GM23338 (cell line): ENCODE measurements around the gene NOTCH3. TPM values are rescaled to one million over a fixed set of nuclear protein-coding genes. Genes with fewer than 3 reads are reported as not detected.

Source experiments
- ATAC-seq: fragments of 200-7000 bp; cut with Tn5 transposase; 3 replicates; pipeline ENCODE4 v1.9.1; 2020
- DNase-seq: peaks from one replicate; pipeline ENCODE4 v3.0.0-alpha.2; 2015; ENCODE audit warnings: low spot score
- H2AFZ ChIP-seq: fragments of 200-600 bp; sonication (generic); 2 replicates; pipeline ENCODE4 v1.8.0; 2016; ENCODE audit warnings: antibody characterized with exemption, mild to moderate bottlenecking, moderate library complexity
- H3F3A ChIP-seq: fragments of 200-600 bp; sonication (generic); replicated peaks from 2 replicates; pipeline ENCODE4 v1.8.0; 2017; ENCODE audit warnings: antibody characterized with exemption, mixed run types, low read depth
- H3K27ac ChIP-seq: fragments of 200-600 bp; sonication (generic); 2 replicates; pipeline ENCODE4 v1.6.1; 2016; ENCODE audit warnings: low read depth
- H3K27me3 ChIP-seq: fragments of 200-600 bp; sonication (generic); 2 replicates; pipeline ENCODE4 v1.8.0; 2016; ENCODE audit warnings: mild to moderate bottlenecking, mixed run types, moderate library complexity; ENCODE audit not compliant: insufficient read depth
- H3K36me3 ChIP-seq: fragments of 200-600 bp; sonication (generic); 2 replicates; pipeline ENCODE4 v1.8.0; 2016; ENCODE audit warnings: mild to moderate bottlenecking; ENCODE audit not compliant: insufficient read depth
- H3K4me1 ChIP-seq: fragments of 200-600 bp; sonication (generic); 2 replicates; pipeline ENCODE4 v1.8.0; 2016; ENCODE audit warnings: mild to moderate bottlenecking, moderate library complexity; ENCODE audit not compliant: insufficient read depth
- H3K4me2 ChIP-seq: fragments of 200-600 bp; sonication (generic); 2 replicates; pipeline ENCODE4 v1.7.1; 2017; ENCODE audit warnings: mixed run types
- H3K4me3 ChIP-seq: fragments of 200-600 bp; sonication (generic); 2 replicates; pipeline ENCODE4 v1.6.1; 2016; ENCODE audit warnings: mixed run types
- H3K79me2 ChIP-seq: fragments of 200-600 bp; sonication (generic); replicated peaks from 2 replicates; pipeline ENCODE4 v1.8.0; 2017; ENCODE audit warnings: mild to moderate bottlenecking; ENCODE audit not compliant: insufficient read depth
- H3K9me2 ChIP-seq: fragments of 200-600 bp; sonication (generic); 2 replicates; pipeline ENCODE4 v1.8.0; 2017; ENCODE audit not compliant: insufficient read depth
- H4K20me1 ChIP-seq: fragments of 200-600 bp; sonication (generic); replicated peaks from 2 replicates; pipeline ENCODE4 v1.8.0; 2017; ENCODE audit warnings: mild to moderate bottlenecking; ENCODE audit not compliant: insufficient read depth
- H3K27ac Mint-ChIP-seq: 2 replicates; pipeline ENCODE4 v1.8.0; 2020; ENCODE audit warnings: inconsistent platforms, mild to moderate bottlenecking, moderate library complexity, mixed read lengths
- H3K27me3 Mint-ChIP-seq: 3 replicates; pipeline ENCODE4 v1.8.0; 2022; ENCODE audit warnings: low read depth, mild to moderate bottlenecking, moderate library complexity, mixed read lengths, inconsistent platforms; ENCODE audit not compliant: insufficient read depth, poor library complexity
- H3K36me3 Mint-ChIP-seq: 3 replicates; pipeline ENCODE4 v1.8.0; 2021; ENCODE audit warnings: low read depth, mild to moderate bottlenecking, inconsistent platforms, moderate library complexity, mixed read lengths
- H3K4me1 Mint-ChIP-seq: 3 replicates; pipeline ENCODE4 v1.8.0; 2020; ENCODE audit warnings: mild to moderate bottlenecking, inconsistent platforms, mixed read lengths
- H3K4me3 Mint-ChIP-seq: 3 replicates; pipeline ENCODE4 v1.8.0; 2021; ENCODE audit warnings: moderate library complexity, mild to moderate bottlenecking, inconsistent platforms, mixed read lengths
- H3K9me3 Mint-ChIP-seq: 3 replicates; pipeline ENCODE4 v1.8.0; 2020; ENCODE audit warnings: moderate library complexity, mild to moderate bottlenecking, inconsistent platforms, mixed read lengths
- EZH2 ChIP-seq: fragments of 200-600 bp; sonication (generic); IDR thresholded peaks from one replicate; pipeline ENCODE4 v1.8.0; 2017; ENCODE audit warnings: antibody characterized with exemption, mild to moderate bottlenecking, low read depth; ENCODE audit not compliant: unreplicated experiment
- EZH2phosphoT487 ChIP-seq: fragments of 200-600 bp; sonication (generic); IDR thresholded peaks from one replicate; pipeline ENCODE4 v1.8.1; 2018; ENCODE audit warnings: antibody characterized with exemption; ENCODE audit not compliant: unreplicated experiment
- NANOG ChIP-seq: IDR thresholded peaks from 2 replicates; pipeline ENCODE4 v1.6.1; 2016; ENCODE audit warnings: antibody characterized with exemption, borderline replicate concordance
- polyA plus RNA-seq: library from polyadenylated mRNA; unstranded; fragments of >200 nt; fragmentation: Nextera tagmentation; extraction: Ambion mirVana; gene quantifications from 2 replicates; pipeline ENCODE4 v1.2.1, GENCODE V29; 2016
- total RNA-seq: library from RNA; depleted of rRNA; stranded (reverse); fragments of >200 nt; shearing (Covaris generic); gene quantifications from 2 replicates; pipeline ENCODE4 v1.2.3, GENCODE V29; 2014
- TF ChIP-seq, protein P1 (sequence below): fragments of 250-450 bp; sonication (Bioruptor Pico); IDR thresholded peaks from 2 replicates; pipeline ENCODE4 v1.5.0; 2020; ENCODE audit warnings: mild to moderate bottlenecking, moderate library complexity
- TF ChIP-seq, protein P2 (sequence below): IDR thresholded peaks from one replicate; pipeline ENCODE4 v1.6.1; 2018; ENCODE audit warnings: antibody characterized with exemption; ENCODE audit not compliant: unreplicated experiment

NOTCH3 gene
- total and polyA plus RNA-seq, 2 experiments from 2014 or later, result 24.3 to 172 TPM

DNA sequence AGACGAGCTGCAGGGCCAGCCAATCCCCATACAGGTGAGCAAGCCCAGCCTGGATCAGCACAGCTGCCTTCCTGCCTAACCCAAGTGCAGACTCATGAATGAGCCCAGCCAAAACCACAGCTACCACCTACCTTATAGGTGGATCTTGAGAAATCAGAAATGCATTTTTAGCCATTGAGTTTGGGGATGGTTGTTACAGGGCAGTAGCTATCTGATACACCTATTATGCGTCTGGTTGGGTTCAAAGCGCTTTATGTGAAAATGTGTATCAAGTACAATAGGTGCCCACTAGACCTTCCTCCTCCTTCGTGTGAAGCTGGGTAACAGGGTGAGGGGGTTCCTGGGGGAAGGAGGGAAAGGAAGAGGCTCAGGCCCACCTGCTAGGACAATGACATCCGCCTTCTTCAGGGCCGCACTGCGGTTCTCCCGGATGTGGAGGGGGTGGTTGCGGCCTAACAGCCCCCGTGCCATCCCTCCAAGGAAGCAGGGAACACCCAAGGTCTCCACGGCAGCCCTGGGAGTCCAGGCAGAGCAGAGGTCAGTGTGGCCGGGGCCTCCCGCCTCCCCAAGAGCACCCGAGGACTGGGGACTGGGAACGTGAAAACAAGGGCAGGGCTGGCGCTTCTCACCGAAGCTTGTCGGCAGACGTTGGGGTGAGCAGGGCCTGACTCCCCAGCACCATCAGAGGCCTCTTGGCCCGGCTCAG is 81.9 kb downstream of the NOTCH3 start:
- Mint-ChIP-seq H3K27me3 (peaks cover 15% of the 10 kb centered on the region), H3K27ac (no peak overlapping the region), H3K36me3 (peaks cover 75% of the 10 kb centered on the region), H3K4me1 (peaks cover under 1% of the 10 kb centered on the region; the same call in 1 of the 3 replicates), H3K9me3 (no peaks in the 10 kb centered on the region; the same call in 2 of the 3 replicates), H3K4me3 (no peak overlapping the region)
- Histone ChIP-seq H3K79me2 (peaks cover 5% of the 10 kb centered on the region), H3K4me2 (no peak overlapping the region), H3K4me3 (no peak overlapping the region), H2AFZ (no peak overlapping the region), H3F3A (peaks cover 3% of the 10 kb centered on the region; the same call in 1 of the 2 replicates), H3K4me1 (no peaks in the 10 kb centered on the region), H3K27ac (no peak overlapping the region), H3K9me2 (no peaks in the 10 kb centered on the region), H3K27me3 (no peaks in the 10 kb centered on the region), H3K36me3 (peaks cover 15% of the 10 kb centered on the region), H4K20me1 (no peaks in the 10 kb centered on the region)
- TF ChIP-seq NANOG, result no peak
- TF ChIP-seq, protein P1, sequence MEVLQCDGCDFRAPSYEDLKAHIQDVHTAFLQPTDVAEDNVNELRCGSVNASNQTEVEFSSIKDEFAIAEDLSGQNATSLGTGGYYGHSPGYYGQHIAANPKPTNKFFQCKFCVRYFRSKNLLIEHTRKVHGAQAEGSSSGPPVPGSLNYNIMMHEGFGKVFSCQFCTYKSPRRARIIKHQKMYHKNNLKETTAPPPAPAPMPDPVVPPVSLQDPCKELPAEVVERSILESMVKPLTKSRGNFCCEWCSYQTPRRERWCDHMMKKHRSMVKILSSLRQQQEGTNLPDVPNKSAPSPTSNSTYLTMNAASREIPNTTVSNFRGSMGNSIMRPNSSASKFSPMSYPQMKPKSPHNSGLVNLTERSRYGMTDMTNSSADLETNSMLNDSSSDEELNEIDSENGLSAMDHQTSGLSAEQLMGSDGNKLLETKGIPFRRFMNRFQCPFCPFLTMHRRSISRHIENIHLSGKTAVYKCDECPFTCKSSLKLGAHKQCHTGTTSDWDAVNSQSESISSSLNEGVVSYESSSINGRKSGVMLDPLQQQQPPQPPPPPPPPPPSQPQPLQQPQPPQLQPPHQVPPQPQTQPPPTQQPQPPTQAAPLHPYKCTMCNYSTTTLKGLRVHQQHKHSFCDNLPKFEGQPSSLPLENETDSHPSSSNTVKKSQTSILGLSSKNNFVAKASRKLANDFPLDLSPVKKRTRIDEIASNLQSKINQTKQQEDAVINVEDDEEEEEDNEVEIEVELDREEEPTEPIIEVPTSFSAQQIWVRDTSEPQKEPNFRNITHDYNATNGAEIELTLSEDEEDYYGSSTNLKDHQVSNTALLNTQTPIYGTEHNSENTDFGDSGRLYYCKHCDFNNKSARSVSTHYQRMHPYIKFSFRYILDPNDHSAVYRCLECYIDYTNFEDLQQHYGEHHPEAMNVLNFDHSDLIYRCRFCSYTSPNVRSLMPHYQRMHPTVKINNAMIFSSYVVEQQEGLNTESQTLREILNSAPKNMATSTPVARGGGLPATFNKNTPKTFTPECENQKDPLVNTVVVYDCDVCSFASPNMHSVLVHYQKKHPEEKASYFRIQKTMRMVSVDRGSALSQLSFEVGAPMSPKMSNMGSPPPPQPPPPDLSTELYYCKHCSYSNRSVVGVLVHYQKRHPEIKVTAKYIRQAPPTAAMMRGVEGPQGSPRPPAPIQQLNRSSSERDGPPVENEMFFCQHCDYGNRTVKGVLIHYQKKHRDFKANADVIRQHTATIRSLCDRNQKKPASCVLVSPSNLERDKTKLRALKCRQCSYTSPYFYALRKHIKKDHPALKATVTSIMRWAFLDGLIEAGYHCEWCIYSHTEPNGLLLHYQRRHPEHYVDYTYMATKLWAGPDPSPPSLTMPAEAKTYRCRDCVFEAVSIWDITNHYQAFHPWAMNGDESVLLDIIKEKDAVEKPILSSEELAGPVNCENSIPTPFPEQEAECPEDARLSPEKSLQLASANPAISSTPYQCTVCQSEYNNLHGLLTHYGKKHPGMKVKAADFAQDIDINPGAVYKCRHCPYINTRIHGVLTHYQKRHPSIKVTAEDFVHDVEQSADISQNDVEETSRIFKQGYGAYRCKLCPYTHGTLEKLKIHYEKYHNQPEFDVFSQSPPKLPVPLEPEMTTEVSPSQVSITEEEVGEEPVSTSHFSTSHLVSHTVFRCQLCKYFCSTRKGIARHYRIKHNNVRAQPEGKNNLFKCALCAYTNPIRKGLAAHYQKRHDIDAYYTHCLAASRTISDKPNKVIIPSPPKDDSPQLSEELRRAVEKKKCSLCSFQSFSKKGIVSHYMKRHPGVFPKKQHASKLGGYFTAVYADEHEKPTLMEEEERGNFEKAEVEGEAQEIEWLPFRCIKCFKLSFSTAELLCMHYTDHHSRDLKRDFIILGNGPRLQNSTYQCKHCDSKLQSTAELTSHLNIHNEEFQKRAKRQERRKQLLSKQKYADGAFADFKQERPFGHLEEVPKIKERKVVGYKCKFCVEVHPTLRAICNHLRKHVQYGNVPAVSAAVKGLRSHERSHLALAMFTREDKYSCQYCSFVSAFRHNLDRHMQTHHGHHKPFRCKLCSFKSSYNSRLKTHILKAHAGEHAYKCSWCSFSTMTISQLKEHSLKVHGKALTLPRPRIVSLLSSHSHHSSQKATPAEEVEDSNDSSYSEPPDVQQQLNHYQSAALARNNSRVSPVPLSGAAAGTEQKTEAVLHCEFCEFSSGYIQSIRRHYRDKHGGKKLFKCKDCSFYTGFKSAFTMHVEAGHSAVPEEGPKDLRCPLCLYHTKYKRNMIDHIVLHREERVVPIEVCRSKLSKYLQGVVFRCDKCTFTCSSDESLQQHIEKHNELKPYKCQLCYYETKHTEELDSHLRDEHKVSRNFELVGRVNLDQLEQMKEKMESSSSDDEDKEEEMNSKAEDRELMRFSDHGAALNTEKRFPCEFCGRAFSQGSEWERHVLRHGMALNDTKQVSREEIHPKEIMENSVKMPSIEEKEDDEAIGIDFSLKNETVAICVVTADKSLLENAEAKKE (CRISPR knock-in tag), result no peak
- TF ChIP-seq, protein P2, sequence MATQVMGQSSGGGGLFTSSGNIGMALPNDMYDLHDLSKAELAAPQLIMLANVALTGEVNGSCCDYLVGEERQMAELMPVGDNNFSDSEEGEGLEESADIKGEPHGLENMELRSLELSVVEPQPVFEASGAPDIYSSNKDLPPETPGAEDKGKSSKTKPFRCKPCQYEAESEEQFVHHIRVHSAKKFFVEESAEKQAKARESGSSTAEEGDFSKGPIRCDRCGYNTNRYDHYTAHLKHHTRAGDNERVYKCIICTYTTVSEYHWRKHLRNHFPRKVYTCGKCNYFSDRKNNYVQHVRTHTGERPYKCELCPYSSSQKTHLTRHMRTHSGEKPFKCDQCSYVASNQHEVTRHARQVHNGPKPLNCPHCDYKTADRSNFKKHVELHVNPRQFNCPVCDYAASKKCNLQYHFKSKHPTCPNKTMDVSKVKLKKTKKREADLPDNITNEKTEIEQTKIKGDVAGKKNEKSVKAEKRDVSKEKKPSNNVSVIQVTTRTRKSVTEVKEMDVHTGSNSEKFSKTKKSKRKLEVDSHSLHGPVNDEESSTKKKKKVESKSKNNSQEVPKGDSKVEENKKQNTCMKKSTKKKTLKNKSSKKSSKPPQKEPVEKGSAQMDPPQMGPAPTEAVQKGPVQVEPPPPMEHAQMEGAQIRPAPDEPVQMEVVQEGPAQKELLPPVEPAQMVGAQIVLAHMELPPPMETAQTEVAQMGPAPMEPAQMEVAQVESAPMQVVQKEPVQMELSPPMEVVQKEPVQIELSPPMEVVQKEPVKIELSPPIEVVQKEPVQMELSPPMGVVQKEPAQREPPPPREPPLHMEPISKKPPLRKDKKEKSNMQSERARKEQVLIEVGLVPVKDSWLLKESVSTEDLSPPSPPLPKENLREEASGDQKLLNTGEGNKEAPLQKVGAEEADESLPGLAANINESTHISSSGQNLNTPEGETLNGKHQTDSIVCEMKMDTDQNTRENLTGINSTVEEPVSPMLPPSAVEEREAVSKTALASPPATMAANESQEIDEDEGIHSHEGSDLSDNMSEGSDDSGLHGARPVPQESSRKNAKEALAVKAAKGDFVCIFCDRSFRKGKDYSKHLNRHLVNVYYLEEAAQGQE, result no peak
- no peak for TF ChIP-seq EZH2
- TF ChIP-seq EZH2phosphoT487, result no peak
- no peak for DNase-seq
- no peak for ATAC-seq
